Right lobe of liver (tissue), 4 donors: ENCODE results near the gene CMC4.

Source experiments
- POLR2A ChIP-seq: fragments of 450-650 bp; IDR thresholded peaks from one replicate; pipeline ENCODE4 v1.6.1; 2017; ENCODE audit warnings: antibody characterized with exemption, mild to moderate bottlenecking
- TF ChIP-seq, protein P1 (sequence below), 4 donors: fragments of 200-600 bp in 3 of 4; fragments of 450-650 bp in 1 of 4; IDR thresholded peaks; one replicate each; pipeline versions ENCODE4 v1.5.1 to v1.8.0; 2016 to 2022; ENCODE audit warnings: antibody characterized with exemption in 4 of 4, mild to moderate bottlenecking in 2 of 4
- donor health status: DM: no; HTN: no; CAD: no.
- donor health status: DM: no; HTN: no; CAD: no.
- donor health status: DM: no; HTN: yes; CAD: no.

DNA sequence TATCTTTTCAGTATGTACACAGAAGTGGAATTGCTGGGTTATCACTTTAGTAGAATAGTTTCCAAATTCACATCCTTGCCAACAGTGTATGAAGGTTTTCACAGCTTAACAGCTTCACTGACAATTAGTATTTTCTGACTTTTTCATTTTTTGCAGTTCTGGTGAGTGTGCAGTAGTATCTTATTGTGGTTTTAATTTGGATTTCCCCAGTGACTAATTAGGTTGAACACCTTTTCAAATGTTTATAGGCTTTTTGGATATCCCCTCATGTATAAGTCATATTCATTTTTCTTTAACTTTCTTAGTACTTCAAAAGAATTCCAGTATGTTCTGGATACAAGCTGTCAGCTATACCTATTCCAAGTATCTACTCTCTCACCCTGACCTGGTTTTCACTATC, 37.5 kb upstream of the CMC4 start:
- no peak for TF ChIP-seq POLR2A
- TF ChIP-seq, protein P1, sequence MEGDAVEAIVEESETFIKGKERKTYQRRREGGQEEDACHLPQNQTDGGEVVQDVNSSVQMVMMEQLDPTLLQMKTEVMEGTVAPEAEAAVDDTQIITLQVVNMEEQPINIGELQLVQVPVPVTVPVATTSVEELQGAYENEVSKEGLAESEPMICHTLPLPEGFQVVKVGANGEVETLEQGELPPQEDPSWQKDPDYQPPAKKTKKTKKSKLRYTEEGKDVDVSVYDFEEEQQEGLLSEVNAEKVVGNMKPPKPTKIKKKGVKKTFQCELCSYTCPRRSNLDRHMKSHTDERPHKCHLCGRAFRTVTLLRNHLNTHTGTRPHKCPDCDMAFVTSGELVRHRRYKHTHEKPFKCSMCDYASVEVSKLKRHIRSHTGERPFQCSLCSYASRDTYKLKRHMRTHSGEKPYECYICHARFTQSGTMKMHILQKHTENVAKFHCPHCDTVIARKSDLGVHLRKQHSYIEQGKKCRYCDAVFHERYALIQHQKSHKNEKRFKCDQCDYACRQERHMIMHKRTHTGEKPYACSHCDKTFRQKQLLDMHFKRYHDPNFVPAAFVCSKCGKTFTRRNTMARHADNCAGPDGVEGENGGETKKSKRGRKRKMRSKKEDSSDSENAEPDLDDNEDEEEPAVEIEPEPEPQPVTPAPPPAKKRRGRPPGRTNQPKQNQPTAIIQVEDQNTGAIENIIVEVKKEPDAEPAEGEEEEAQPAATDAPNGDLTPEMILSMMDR (IDR thresholded peaks at IDR 0.05), result no peak
